Measurements from ENCODE around the gene USP19.

- TF ChIP-seq TEAD4 (CRISPR knock-in tag; IDR thresholded peaks at IDR 0.05) (no peak), ZNF423 (CRISPR knock-in tag; IDR thresholded peaks at IDR 0.05) (no peak)
Measured at GRCh38 chr3:49135499-49135898, 14.9 kb upstream of the USP19 start.
